ENCODE results near the gene MUC7. TPM values are rescaled to one million over a fixed set of nuclear protein-coding genes. Genes with fewer than 3 reads are reported as not detected.

MUC7 gene
- total RNA-seq, 4 donors from 2014 or later, result not detected

- TF ChIP-seq, protein P1, sequence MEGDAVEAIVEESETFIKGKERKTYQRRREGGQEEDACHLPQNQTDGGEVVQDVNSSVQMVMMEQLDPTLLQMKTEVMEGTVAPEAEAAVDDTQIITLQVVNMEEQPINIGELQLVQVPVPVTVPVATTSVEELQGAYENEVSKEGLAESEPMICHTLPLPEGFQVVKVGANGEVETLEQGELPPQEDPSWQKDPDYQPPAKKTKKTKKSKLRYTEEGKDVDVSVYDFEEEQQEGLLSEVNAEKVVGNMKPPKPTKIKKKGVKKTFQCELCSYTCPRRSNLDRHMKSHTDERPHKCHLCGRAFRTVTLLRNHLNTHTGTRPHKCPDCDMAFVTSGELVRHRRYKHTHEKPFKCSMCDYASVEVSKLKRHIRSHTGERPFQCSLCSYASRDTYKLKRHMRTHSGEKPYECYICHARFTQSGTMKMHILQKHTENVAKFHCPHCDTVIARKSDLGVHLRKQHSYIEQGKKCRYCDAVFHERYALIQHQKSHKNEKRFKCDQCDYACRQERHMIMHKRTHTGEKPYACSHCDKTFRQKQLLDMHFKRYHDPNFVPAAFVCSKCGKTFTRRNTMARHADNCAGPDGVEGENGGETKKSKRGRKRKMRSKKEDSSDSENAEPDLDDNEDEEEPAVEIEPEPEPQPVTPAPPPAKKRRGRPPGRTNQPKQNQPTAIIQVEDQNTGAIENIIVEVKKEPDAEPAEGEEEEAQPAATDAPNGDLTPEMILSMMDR (IDR thresholded peaks at IDR 0.05; ENCODE audit: low read depth), result no peak
Observed at GRCh38 chr4:70452946-70453345, 19.1 kb upstream of the MUC7 start.

- TF ChIP-seq, protein P1 (IDR thresholded peaks at IDR 0.05; ENCODE audit: low read depth), result no peak
Observed at GRCh38 chr4:70463335-70463734, 8.7 kb upstream of the MUC7 start.

DNA sequence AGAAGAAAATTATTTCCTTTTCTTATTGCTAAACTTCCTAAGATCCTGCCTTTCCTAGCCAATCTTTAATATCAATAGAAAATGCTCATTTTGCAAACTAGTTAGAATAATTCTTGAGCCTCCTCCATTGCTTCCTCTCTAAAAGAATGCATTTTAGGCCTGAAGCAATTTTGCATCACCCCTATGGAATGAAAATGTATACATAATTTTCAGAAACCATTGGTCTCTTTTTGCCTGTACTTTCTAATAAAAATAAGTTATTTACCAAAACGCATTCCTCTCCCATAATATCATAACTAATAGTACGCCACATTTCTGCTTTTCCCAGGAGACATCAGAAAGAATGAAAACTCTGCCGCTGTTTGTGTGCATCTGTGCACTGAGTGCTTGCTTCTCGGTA is 1.7 kb downstream of the MUC7 start:
- TF ChIP-seq, protein P1 (IDR thresholded peaks at IDR 0.05; ENCODE audit: low read depth), result no peak

DNA sequence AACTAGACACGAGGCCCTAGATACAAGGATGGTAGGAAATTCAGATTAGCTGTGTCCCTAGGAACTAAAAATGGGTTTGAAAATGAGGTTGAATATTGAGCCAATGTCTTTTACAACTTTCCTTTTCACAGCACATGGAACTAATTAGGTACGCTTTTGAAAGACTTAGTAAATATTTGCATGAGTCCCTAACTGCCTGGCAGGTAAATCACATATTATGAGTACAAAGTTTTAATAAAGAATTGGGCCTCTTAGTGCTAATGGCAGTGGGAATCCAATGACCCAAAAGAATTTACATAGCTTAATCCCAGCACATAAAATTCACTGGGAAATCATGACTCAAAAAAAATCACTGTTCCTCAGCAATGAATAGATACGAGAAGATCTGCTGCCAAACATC is 16.8 kb downstream of the MUC7 start:
- TF ChIP-seq, protein P1 (IDR thresholded peaks at IDR 0.05; ENCODE audit: low read depth), result no peak

DNA sequence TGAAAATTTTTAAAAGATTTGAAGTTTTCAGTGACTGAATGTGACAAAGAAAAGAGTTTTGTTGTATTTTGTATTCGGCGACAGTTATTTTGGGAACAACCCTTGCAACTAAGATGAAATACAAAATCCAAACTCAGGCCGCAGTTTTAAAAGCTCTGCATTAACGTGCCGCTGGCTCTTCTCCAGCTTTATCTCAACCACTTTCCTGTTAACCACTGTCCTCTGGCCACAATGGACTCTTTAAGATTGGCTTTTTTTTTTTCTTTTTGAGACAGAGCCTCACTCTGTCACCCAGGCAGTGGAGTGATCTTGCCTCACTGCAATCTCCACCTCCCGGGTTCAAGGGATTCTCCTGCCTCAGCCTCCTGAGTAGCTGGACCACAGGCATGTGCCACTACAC is 24.2 kb downstream of the MUC7 start:
- TF ChIP-seq, protein P1 (IDR thresholded peaks at IDR 0.05; ENCODE audit: low read depth), result no peak

GRCh38 chr4:70504733-70505132 is 32.7 kb downstream of the MUC7 start:
- TF ChIP-seq, protein P1 (IDR thresholded peaks at IDR 0.05; ENCODE audit: low read depth), result no peak

DNA sequence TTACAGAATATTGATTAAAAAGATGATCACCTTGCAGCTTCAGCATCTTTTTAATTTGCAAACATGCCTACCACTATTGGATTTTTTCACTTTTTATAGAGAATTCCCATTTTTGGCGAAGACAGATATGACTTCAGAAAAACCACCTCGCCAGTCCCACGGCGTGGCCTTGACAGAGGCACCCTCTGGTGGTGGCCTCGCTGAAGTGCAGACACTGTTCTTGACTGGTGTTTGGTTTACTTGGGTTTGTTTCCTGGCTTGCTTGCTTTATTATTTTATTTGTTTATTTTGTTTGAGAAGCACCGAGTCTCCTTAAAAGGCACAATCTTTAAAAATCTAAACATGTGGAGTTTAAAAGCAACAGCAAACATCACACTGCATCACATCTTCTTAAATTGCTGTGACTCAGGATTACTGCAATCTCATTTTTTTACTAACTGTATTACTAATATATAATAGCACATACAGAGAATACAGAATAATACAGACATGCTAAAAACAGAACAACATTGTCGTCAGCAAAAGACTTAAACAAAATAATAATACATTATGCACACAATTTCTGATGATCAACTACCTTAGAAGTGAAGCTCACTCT is 33.3 kb downstream of the MUC7 start:
- TF ChIP-seq, protein P1 (IDR thresholded peaks at IDR 0.05; ENCODE audit: low read depth), result no peak
